BE2C (cell line): ENCODE measurements around the gene DIP2C.

Experiments
- DNase-seq: peaks from one replicate; pipeline ENCODE4 v3.0.0-alpha.2; 2020
- H3K27me3 ChIP-seq: fragments of 250-450 bp; sonication (Bioruptor Pico); 2 replicates; pipeline ENCODE4 v1.5.1; 2020; ENCODE audit warnings: mild to moderate bottlenecking
- H3K36me3 ChIP-seq: fragments of 250-450 bp; sonication (Bioruptor Pico); 2 replicates; pipeline ENCODE4 v1.5.1; 2020; ENCODE audit warnings: mild to moderate bottlenecking
- H3K4me1 ChIP-seq: fragments of 250-450 bp; sonication (Bioruptor Pico); 2 replicates; pipeline ENCODE4 v1.5.1; 2020
- H3K4me3 ChIP-seq: 2 replicates; pipeline ENCODE4 v1.5.1; 2011; ENCODE audit warnings: low read depth, low read length
- H3K9me3 ChIP-seq: fragments of 250-450 bp; sonication (Bioruptor Pico); 2 replicates; pipeline ENCODE4 v1.5.1; 2020
- CTCF ChIP-seq: IDR thresholded peaks from 2 replicates; pipeline ENCODE4 v1.5.1; 2012; ENCODE audit warnings: mild to moderate bottlenecking, low read depth, low read length

The DIP2C gene

GRCh38 chr10:344582-345200, 344.8 kb downstream of the DIP2C start:
- DNase-seq = no peak
- TF ChIP-seq CTCF = no peak
- H3K9me3 ChIP-seq = no peaks in the 10 kb centered on the region
- no peaks in the 10 kb centered on the region for H3K27me3 ChIP-seq
- no peaks in the 10 kb centered on the region for H3K4me1 ChIP-seq
- H3K36me3 ChIP-seq = no peaks in the 10 kb centered on the region
- H3K4me3 ChIP-seq = no peak overlapping the region

GRCh38 chr10:343231-344220, 345.9 kb downstream of the DIP2C start:
- Histone ChIP-seq H3K27me3 (no peaks in the 10 kb centered on the region), H3K4me3 (no peak overlapping the region), H3K9me3 (no peaks in the 10 kb centered on the region), H3K36me3 (no peaks in the 10 kb centered on the region), H3K4me1 (no peaks in the 10 kb centered on the region)
- DNase-seq = no peak
- no peak for TF ChIP-seq CTCF

DNA sequence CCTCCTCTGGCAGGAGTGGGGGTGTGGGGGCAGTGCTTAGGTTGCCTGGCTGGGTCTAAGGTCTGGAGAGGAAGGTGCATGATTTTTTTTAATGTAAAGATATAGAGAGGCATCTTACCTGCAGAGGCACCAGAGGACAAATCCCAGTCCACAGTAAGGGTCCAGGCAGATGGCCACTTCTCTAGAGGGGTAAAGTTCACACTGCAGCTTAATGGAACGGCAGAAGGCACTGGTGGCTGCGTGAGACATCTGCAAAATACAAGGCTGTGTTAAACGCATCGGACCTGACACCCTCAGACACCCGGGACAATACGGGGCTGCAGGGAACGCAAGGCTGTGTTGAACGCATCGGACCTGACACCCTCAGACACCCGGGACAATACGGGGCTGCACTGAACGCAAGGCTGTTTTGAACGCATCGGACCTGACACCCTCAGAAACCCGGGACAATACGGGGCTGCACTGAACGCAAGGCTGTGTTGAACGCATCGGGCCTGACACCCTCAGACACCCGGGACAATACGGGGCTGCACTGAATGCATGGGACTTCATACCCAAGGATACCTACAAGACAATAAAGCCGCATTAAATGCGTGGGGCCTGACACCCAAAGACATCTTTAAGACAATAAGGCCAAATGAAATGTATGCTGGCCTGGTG, 348.3 kb downstream of the DIP2C start:
- H3K36me3 ChIP-seq = no peaks in the 10 kb centered on the region
- H3K27me3 ChIP-seq = no peaks in the 10 kb centered on the region
- no peaks in the 10 kb centered on the region for H3K4me1 ChIP-seq
- DNase-seq = no peak
- no peak for TF ChIP-seq CTCF
- no peak overlapping the region for H3K4me3 ChIP-seq
- no peaks in the 10 kb centered on the region for H3K9me3 ChIP-seq

GRCh38 chr10:340646-341045, 348.8 kb downstream of the DIP2C start:
- no peaks in the 10 kb centered on the region for H3K36me3 ChIP-seq
- H3K4me1 ChIP-seq = no peaks in the 10 kb centered on the region
- no peaks in the 10 kb centered on the region for H3K27me3 ChIP-seq
- DNase-seq = no peak
- no peak overlapping the region for H3K4me3 ChIP-seq
- no peak for TF ChIP-seq CTCF
- no peaks in the 10 kb centered on the region for H3K9me3 ChIP-seq

- Histone ChIP-seq H3K27me3 (no peaks in the 10 kb centered on the region), H3K9me3 (no peaks in the 10 kb centered on the region), H3K36me3 (no peaks in the 10 kb centered on the region), H3K4me1 (no peaks in the 10 kb centered on the region), H3K4me3 (no peak overlapping the region)
- no peak for DNase-seq
- no peak for TF ChIP-seq CTCF
Measured at GRCh38 chr10:339038-339391, 350.5 kb downstream of the DIP2C start.
